NCI-H526 (cell line): ENCODE measurements around the gene ARID1A.
"Not testable (repeated sequence)": the region's sequence is repeated elsewhere in the genome, so short reads cannot be mapped to it uniquely, and the experiment has no call there.

Experiments used
- DNase-seq, 2 experiments: peaks; one replicate each; lab custom pipeline; 2025; lab: John Stamatoyannopoulos, UW

ARID1A gene

GRCh38 chr1:26695356-26696118 is at the start of gene ARID1A:
ARID1A (plus strand) TSS chr1:26696015; CDS start chr1:26696404, 389 bp downstream.
- DNase-seq = peak; percentile 90 to 99

- no peak for DNase-seq
Observed at GRCh38 chr1:26664802-26665201, 31.0 kb upstream of the ARID1A start.

GRCh38 chr1:26666855-26667254 is 29.0 kb upstream of the ARID1A start:
- no peak for DNase-seq

- not testable (repeated sequence) for DNase-seq
Observed at GRCh38 chr1:26668106-26668786, 27.6 kb upstream of the ARID1A start.

GRCh38 chr1:26677306-26678115 is 18.3 kb upstream of the ARID1A start:
- peak; percentile 46 to 74 for DNase-seq

- no peak for DNase-seq
Observed at GRCh38 chr1:26684763-26685508, 10.9 kb upstream of the ARID1A start.

- peak in 1 of 2 experiments; percentile 45 for DNase-seq
Observed at GRCh38 chr1:26686795-26687194, 9.0 kb upstream of the ARID1A start.

GRCh38 chr1:26689504-26689903 is 6.3 kb upstream of the ARID1A start:
- DNase-seq = no peak

GRCh38 chr1:26690157-26690556 is 5.7 kb upstream of the ARID1A start:
- DNase-seq = no peak

GRCh38 chr1:26690576-26691031 is 5.2 kb upstream of the ARID1A start:
- peak in 1 of 2 experiments; percentile 27 for DNase-seq

GRCh38 chr1:26692211-26692792 is 3.5 kb upstream of the ARID1A start:
- peak; percentile 95 to 96 for DNase-seq

- DNase-seq = peak; percentile 98 to 99
Observed at GRCh38 chr1:26692793-26693490, 2.9 kb upstream of the ARID1A start.

GRCh38 chr1:26693599-26694572 is 1.9 kb upstream of the ARID1A start:
- peak in 1 of 2 experiments; percentile 43 for DNase-seq

GRCh38 chr1:26694638-26695355 is 1.0 kb upstream of the ARID1A start:
- peak in 1 of 2 experiments; percentile 46 for DNase-seq

- no peak for DNase-seq
Observed at GRCh38 chr1:26696119-26696653, 371 bp downstream of the ARID1A start.

- DNase-seq = peak in 1 of 2 experiments; percentile 37
Observed at GRCh38 chr1:26696654-26697430, 1.0 kb downstream of the ARID1A start.

GRCh38 chr1:26697431-26697977 is 1.7 kb downstream of the ARID1A start:
- peak in 1 of 2 experiments; percentile 37 for DNase-seq
